AG09319 (cell line): Measurements from ENCODE around the gene ZDHHC11B.

Source experiments
- DNase-seq: peaks from one replicate; pipeline ENCODE4 v3.0.0-alpha.2; 2010; ENCODE audit warnings: low read depth; ENCODE audit errors: extremely low read depth
- TF ChIP-seq, protein P1 (sequence below): IDR thresholded peaks from 2 replicates; pipeline ENCODE4 v1.5.1; 2011; ENCODE audit warnings: low read depth, mild to moderate bottlenecking, inconsistent platforms, low read length, moderate library complexity

Gene ZDHHC11B

DNA sequence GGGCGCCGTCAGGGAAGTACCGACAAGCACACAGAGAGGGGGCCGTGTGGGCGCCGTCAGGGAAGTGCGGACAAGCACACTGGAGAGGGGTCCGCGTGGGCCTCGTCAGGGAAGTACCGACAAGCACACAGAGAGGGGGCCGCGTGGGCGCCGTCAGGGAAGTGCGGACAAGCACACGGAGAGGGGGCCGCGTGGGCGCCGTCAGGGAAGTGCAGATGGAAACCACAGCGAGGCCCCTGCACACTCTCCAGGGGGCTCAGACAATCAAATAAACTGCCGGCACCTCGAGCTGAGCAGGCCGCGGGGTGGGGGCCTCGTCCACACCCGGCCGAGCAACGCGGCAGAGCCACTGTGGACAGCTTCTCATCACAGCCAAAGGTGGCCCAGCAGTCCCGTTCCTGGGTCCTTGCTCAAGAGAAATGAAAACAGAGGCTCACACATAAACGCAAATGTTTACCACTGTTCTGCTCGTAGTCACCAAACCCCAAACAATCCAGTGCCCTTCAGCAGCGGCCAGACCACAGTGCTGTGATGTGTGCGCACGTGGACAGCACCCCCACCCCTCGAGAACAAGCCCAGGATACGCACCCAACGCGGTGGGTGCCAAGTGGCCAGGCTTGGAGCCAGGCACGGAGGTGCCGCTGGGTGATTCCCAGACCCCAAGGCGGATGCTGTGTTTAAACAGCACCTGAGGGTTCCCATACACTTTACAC, 116.1 kb downstream of the ZDHHC11B start:
- TF ChIP-seq, protein P1, sequence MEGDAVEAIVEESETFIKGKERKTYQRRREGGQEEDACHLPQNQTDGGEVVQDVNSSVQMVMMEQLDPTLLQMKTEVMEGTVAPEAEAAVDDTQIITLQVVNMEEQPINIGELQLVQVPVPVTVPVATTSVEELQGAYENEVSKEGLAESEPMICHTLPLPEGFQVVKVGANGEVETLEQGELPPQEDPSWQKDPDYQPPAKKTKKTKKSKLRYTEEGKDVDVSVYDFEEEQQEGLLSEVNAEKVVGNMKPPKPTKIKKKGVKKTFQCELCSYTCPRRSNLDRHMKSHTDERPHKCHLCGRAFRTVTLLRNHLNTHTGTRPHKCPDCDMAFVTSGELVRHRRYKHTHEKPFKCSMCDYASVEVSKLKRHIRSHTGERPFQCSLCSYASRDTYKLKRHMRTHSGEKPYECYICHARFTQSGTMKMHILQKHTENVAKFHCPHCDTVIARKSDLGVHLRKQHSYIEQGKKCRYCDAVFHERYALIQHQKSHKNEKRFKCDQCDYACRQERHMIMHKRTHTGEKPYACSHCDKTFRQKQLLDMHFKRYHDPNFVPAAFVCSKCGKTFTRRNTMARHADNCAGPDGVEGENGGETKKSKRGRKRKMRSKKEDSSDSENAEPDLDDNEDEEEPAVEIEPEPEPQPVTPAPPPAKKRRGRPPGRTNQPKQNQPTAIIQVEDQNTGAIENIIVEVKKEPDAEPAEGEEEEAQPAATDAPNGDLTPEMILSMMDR = no peak
- DNase-seq = no peak

DNA sequence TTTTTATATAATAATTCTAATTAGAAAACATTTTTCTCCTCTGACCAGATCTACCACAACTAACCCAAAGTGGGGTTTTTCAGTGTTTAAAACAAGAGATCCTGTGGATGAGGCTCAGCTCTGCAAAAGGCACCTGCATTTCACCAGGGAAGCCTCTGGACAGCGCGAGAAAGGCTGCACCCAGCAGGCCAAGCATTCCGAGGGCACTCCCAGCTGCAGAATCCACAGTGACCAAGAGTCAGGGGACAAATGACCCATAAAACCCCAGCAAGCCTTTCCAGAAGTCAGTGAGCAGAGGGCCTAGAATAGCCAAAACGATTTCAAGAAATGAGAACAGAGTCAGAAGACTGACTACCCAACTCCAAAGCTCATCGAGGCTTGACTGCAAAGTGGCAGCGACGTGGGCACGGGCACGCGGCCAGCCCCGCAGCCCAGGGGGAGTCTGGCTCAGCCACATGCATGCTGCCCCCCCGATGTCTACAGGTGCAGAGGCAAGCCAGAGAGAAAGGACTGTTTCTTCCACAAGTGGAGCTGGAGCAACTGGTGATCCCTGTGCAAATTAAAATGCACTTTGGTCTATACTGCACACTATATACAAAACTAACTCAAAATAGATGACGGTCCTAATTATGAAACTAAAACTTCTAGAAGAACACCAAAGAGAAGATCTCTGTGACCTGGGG, 117.6 kb downstream of the ZDHHC11B start:
- TF ChIP-seq, protein P1 = no peak
- DNase-seq = no peak

DNA sequence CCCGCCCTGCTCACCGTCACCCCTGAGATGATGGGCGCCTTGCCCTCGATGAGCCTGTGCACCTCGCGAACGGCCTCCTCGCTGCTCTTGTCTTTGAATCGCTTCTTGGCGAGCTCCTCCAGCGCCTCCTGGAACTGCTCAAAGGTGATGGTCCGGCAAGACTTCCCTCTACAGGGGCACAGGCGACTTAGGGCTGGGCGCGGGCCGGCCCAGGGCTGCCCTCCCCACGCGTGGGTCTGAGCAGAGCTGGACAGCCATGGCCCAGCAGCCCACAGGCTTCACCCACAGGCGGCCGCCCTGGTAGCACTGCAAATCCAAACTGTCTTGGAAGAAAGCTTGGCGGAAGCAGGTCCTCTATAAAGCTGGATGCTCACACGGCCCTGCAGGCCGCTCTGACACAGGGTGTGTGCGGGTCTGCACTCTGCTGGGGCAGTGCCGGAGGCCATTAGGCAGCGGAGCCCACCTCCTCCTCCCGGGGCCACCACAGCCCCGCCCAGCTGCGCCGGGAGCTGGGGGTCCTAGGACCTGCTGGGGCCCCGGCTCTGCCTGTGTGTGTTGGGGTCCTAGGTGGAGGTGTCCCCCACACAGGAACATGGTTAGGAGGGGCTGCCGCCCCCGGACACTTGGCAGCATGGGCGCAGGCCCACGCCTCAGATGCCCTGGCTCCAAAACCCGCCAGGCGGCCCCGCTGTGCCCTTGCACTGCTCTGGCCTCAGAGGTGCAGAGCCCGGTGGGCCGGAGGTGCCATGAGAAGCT, 118.4 kb downstream of the ZDHHC11B start:
- no peak for DNase-seq
- TF ChIP-seq, protein P1 = no peak

DNA sequence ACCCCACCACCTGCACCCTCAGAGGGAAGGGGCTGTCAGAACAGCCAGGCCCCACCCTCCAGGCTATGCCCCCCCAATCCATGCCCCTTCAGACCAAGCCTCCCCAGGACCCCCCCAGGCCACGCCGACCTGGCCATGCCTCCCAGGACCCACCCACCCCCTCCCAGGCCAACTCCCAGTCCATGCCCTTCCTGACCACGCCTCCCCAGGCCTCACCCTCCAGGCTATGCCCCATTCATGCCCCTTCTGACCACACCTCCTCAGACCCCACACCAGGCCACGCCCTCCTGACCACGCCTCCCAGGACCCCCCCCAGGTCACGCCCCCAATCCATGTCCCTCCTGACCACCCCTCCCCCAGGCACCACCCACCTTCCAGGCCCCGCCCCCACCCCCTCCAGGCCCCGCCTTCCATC, 119.0 kb downstream of the ZDHHC11B start:
- TF ChIP-seq, protein P1 = no peak
- DNase-seq = no peak

DNA sequence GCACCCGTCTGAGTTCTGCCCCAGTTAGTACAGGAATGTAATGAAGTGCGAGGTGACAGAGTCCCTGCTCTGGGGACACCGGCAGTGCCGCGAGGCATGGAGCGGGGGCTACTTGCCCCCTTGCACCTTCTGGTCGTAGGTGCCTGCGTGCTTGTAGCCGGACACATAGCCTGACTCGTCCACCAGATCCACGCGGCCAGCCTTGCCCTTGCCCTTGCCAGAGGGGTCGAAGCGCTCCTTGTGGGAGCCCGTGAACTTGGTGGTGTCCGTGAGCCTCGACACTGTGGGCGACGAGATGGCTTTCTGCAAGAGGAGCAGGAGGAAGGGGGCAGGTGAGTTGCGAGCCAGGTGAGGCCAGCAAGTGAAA, 119.6 kb downstream of the ZDHHC11B start:
- TF ChIP-seq, protein P1 = no peak
- no peak for DNase-seq

DNA sequence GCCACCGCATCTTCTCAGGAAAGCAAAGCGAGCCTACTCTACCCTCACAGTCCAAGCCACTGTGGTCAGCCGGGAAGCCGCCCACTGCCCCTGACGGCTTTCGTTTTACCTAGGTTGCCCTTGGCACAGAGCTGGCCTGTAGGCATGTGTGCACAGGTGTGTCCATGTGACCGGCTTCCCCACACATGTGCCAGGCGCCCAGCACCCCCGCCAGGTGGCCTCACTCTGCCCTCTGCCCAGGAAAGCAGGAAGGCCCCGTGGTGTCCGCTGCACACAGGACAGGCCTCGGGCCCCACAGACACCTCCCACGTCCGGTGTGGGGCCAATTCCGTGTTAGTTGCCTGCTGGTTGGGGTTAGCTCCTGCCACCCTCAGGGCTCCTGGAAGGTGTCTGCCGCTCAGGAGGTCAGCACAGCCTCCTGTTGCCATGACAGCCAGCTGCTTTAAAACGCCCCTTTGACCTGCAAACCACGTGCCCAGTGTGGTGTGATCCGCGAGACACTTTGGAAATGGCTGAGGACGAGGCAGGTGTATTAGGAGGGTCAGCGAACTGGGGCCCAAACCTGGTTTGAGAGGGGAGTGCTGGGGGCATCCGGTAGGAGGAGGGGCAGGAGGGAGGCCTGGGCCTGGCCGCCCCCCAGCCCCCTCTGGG, 120.1 kb downstream of the ZDHHC11B start:
- TF ChIP-seq, protein P1 = no peak
- DNase-seq = no peak
